Ishikawa (cell line): ENCODE measurements around the gene TNIK.

Experiments
- CEBPB ChIP-seq: IDR thresholded peaks from 2 replicates; pipeline ENCODE4 v1.6.1; 2012
- EP300 ChIP-seq: IDR thresholded peaks from 2 replicates; pipeline ENCODE4 v1.6.1; 2012; ENCODE audit warnings: borderline replicate concordance
- FOXM1 ChIP-seq: IDR thresholded peaks from 2 replicates; pipeline ENCODE4 v1.6.1; 2012; ENCODE audit warnings: low read depth, borderline replicate concordance
- MAX ChIP-seq: IDR thresholded peaks from 2 replicates; pipeline ENCODE4 v1.6.1; 2012
- REST ChIP-seq: IDR thresholded peaks from 2 replicates; pipeline ENCODE4 v1.6.1; 2012; ENCODE audit warnings: low read depth, mild to moderate bottlenecking
- TCF12 ChIP-seq: IDR thresholded peaks from 2 replicates; pipeline ENCODE4 v1.6.1; 2012; ENCODE audit warnings: low read depth
- YY1 ChIP-seq: IDR thresholded peaks from 2 replicates; pipeline ENCODE4 v1.6.1; 2012; ENCODE audit warnings: low read depth
- ZBTB7A ChIP-seq: IDR thresholded peaks from 2 replicates; pipeline ENCODE4 v1.6.1; 2012; ENCODE audit warnings: low read depth

GRCh38 chr3:171346019-171346418 lies 114.2 kb downstream of the TNIK start:
- TF ChIP-seq MAX (no peak), YY1 (no peak), REST (no peak), FOXM1 (no peak), EP300 (no peak), CEBPB (no peak), ZBTB7A (no peak), TCF12 (no peak)
